Ascending aorta (tissue), 2 donors: ENCODE data around the gene TCP1. TPM values are rescaled to one million over a fixed set of nuclear protein-coding genes. Genes with fewer than 3 reads are reported as not detected.
"Not testable (repeated sequence)": the region's sequence is repeated elsewhere in the genome, so short reads cannot be mapped to it uniquely, and the experiment has no call there.

Source experiments
- DNase-seq, 2 donors: peaks; one replicate each; pipeline ENCODE4 v3.0.0-alpha.2; 2019; ENCODE audit warnings: low spot score in 2 of 2
- H3K27ac ChIP-seq, 2 donors: fragments of 200-600 bp; sonication (generic); one replicate each; pipeline ENCODE4 v1.5.1; 2016 to 2017; ENCODE audit warnings: mild to moderate bottlenecking in 1 of 2
- H3K27me3 ChIP-seq: fragments of 200-600 bp; sonication (generic); one replicate; pipeline ENCODE4 v1.5.1; 2017
- H3K36me3 ChIP-seq, 2 donors: fragments of 200-600 bp; sonication (generic); one replicate each; pipeline ENCODE4 v1.5.1; 2016
- H3K4me1 ChIP-seq, 2 donors: fragments of 200-600 bp; sonication (generic); one replicate each; pipeline ENCODE4 v1.5.1; 2016 to 2017; ENCODE audit warnings: mild to moderate bottlenecking in 1 of 2
- H3K4me3 ChIP-seq, 2 donors: fragments of 200-600 bp; sonication (generic); one replicate each; pipeline ENCODE4 v1.5.1; 2016 to 2017; ENCODE audit warnings: mild to moderate bottlenecking in 1 of 2
- H3K9me3 ChIP-seq, 2 donors: fragments of 200-600 bp; sonication (generic); one replicate each; pipeline ENCODE4 v1.5.1; 2016
- intact Hi-C: fragments of 100-400 bp; cut with DNase I; formaldehyde crosslinking; loops from one replicate; pipeline ENCODE4 v1.15.1; 2023
- total RNA-seq: library from RNA; depleted of rRNA; stranded (reverse); fragments of >200 nt; gene quantifications from one replicate; pipeline ENCODE4 v1.1.0, GENCODE V29; 2016
- TF ChIP-seq, protein P1 (sequence below), 3 experiments: fragments of 200-600 bp in 2 of 3; fragments of 450-650 bp in 1 of 3; sonication (generic) in 2 of 3; IDR thresholded peaks; one replicate each; pipeline ENCODE4 v1.5.1; 2016 to 2019; ENCODE audit warnings: antibody characterized with exemption in 3 of 3, mild to moderate bottlenecking in 1 of 3, moderate library complexity in 1 of 3

Gene TCP1
- total RNA-seq, 1 donor from 2014 or later = 46.7 TPM

- Histone ChIP-seq H3K36me3 (no peaks in the 10 kb centered on the region), H3K9me3 (no peaks in the 10 kb centered on the region), H3K27me3 (no peaks in the 10 kb centered on the region), H3K4me3 (no peak overlapping the region), H3K27ac (no peak overlapping the region), H3K4me1 (no peaks in the 10 kb centered on the region)
- no peak for DNase-seq
- TF ChIP-seq, protein P1, sequence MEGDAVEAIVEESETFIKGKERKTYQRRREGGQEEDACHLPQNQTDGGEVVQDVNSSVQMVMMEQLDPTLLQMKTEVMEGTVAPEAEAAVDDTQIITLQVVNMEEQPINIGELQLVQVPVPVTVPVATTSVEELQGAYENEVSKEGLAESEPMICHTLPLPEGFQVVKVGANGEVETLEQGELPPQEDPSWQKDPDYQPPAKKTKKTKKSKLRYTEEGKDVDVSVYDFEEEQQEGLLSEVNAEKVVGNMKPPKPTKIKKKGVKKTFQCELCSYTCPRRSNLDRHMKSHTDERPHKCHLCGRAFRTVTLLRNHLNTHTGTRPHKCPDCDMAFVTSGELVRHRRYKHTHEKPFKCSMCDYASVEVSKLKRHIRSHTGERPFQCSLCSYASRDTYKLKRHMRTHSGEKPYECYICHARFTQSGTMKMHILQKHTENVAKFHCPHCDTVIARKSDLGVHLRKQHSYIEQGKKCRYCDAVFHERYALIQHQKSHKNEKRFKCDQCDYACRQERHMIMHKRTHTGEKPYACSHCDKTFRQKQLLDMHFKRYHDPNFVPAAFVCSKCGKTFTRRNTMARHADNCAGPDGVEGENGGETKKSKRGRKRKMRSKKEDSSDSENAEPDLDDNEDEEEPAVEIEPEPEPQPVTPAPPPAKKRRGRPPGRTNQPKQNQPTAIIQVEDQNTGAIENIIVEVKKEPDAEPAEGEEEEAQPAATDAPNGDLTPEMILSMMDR (IDR thresholded peaks at IDR 0.05) = no peak
- intact Hi-C loops = no loop called here
These were observed 16.1 kb upstream of the TCP1 start for GRCh38 chr6:159805440-159806020.

DNA sequence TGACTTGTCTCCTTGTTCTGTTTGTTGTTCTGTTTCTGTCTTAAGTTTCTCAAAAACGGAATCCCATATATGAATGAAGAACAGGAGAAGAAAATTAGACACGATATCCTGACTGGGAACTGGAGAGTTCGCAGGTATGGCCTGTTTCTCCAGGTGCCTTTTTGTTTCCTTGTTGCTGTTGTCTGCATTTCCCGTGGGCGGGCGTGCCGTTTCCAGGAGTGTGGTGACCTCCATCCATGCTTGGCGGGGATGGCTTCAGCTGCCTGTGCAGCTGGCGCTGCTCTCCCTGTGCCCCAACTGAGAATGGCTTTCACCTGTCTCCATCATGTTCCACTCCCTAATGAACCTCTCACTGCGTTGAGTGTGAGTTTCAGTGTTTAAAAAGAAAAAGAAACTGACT lies 15.1 kb upstream of the TCP1 start:
- Histone ChIP-seq H3K4me1 (no peaks in the 10 kb centered on the region), H3K27ac (no peak overlapping the region), H3K4me3 (no peak overlapping the region), H3K9me3 (no peaks in the 10 kb centered on the region), H3K36me3 (peaks cover 7 to 9% of the 10 kb centered on the region in 2 donors), H3K27me3 (no peaks in the 10 kb centered on the region)
- DNase-seq = no peak
- intact Hi-C loops = no loop called here
- TF ChIP-seq, protein P1 (IDR thresholded peaks at IDR 0.05) = no peak

- TF ChIP-seq, protein P1 (IDR thresholded peaks at IDR 0.05) = no peak
- no peaks in the 10 kb centered on the region for H3K9me3 ChIP-seq
- H3K4me3 ChIP-seq = no peak overlapping the region
- H3K4me1 ChIP-seq = no peaks in the 10 kb centered on the region
- no peaks in the 10 kb centered on the region for H3K27me3 ChIP-seq
- DNase-seq = no peak
- intact Hi-C loops = no loop called here
- H3K27ac ChIP-seq = no peak overlapping the region
- peaks cover 29 to 31% of the 10 kb centered on the region in 2 donors for H3K36me3 ChIP-seq
These were observed 12.5 kb upstream of the TCP1 start for GRCh38 chr6:159801935-159802334.

DNA sequence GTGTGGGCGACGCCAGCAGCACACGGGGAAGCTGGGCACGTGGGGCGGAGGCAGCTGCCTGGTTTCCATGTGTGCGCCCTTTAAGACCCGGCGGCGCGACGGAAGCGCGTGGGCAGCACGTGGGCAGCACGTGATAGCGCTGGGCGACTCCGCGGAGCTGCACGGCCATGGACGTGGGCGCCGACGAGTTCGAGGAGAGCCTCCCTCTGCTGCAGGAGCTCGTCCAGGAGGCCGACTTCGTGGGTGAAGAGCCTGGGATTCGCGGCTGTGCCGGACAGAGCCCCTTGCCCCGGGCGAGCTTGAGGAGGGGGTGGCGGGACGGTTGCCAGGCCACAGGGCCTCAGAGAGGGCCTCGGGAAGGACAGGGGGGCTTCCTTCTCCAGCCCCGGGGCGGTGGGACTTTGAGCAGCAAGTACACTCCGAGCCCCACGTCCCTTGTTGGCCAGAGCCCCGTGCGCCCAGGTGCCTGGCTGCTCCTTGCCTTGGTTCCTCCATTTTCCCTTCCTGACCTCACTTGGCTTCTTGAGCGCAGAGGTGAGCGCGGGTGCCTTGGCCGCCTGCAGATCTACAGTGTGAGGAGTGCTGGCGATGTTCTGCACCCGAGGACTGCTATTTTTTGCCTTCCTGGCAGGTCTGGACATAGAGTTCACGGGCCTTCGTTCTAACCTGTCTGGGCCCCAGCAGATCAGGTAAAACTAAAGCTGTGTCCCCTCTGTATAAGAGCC lies 10.9 kb upstream of the TCP1 start, which contains the start of gene PNLDC1:
Gene PNLDC1 (plus strand): TSS at position 136 of the 725 bp plus-strand sequence. CDS start 32 bp downstream, at position 168.
- TF ChIP-seq, protein P1 (IDR thresholded peaks at IDR 0.05) = no peak
- Histone ChIP-seq H3K4me3 (no peak within 1 kb of the TSS), H3K27me3 (no peaks in the 10 kb centered on the region), H3K36me3 (peaks cover 29 to 36% of the 10 kb centered on the region in 2 donors), H3K9me3 (no peaks in the 10 kb centered on the region), H3K27ac (no peak within 1 kb of the TSS), H3K4me1 (no peaks in the 10 kb centered on the region)
- no peak for DNase-seq
- intact Hi-C loops = no loop called here

GRCh38 chr6:159797554-159797953 lies 8.2 kb upstream of the TCP1 start:
- TF ChIP-seq, protein P1 (IDR thresholded peaks at IDR 0.05) = no peak
- DNase-seq = no peak
- Histone ChIP-seq H3K9me3 (no peaks in the 10 kb centered on the region), H3K4me1 (peaks cover 0 to 3% of the 10 kb centered on the region in 2 donors), H3K27ac (no peak overlapping the region), H3K36me3 (peaks cover 32 to 49% of the 10 kb centered on the region in 2 donors), H3K27me3 (no peaks in the 10 kb centered on the region), H3K4me3 (no peak overlapping the region)
- intact Hi-C loops = no loop called here

DNA sequence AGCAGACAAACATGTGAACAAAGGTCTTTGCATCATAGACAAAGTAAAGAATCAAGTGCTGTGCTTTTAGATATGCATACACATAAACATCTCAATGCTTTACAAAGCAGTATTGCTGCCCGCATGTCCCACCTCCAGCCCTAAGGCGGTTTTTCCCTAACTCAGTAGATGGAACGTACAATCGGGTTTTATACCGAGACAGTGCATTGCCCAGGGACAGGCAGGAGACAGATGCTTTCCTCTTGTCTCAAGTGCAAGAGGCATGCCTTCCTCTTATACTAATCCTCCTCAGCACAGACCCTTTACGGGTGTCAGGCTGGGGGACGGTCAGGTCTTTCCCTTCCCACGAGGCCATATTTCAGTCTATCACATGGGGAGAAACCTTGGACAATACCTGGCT lies 5.6 kb upstream of the TCP1 start:
- H3K4me3 ChIP-seq, intact Hi-C loops, H3K9me3 ChIP-seq, DNase-seq, H3K27me3 ChIP-seq, H3K27ac ChIP-seq: not testable (repeated sequence)
- Histone ChIP-seq H3K4me1 (peaks cover 11 to 20% of the 10 kb centered on the region in 2 donors), H3K36me3 (peaks cover 28 to 49% of the 10 kb centered on the region in 2 donors)
